Neural progenitor cell (in vitro differentiated cells): ENCODE measurements around the gene SPATC1L.

ENCODE experiments used
- EZH2 ChIP-seq: fragments of 200-600 bp; sonication (generic); IDR thresholded peaks from 2 replicates; pipeline ENCODE4 v1.6.1; 2017; ENCODE audit warnings: antibody characterized with exemption, mild to moderate bottlenecking, moderate library complexity
- TF ChIP-seq, protein P1 (sequence below): fragments of 200-600 bp; sonication (generic); IDR thresholded peaks from 2 replicates; pipeline ENCODE4 v1.5.1; 2017; ENCODE audit warnings: antibody characterized with exemption, mild to moderate bottlenecking

DNA sequence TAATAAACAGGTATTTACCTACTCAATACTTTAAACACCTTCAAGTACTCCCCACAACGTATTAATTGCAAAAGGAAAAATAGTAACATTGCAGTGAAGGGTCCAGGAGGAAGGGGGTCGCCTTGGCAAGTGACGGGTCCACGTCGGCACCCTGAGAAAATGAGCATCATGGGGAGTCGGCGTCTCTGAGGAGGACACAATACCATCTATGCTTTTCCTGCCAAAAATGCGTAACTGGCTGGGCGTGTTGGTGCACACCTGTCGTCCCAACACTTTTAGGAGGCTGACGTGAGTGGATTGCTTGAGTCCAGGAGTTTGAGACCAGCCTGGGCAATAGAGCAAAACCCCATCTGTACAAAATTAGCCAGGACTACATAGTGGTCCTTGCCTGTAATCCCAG, 36.2 kb downstream of the SPATC1L start:
- no peak for TF ChIP-seq EZH2
- TF ChIP-seq, protein P1, sequence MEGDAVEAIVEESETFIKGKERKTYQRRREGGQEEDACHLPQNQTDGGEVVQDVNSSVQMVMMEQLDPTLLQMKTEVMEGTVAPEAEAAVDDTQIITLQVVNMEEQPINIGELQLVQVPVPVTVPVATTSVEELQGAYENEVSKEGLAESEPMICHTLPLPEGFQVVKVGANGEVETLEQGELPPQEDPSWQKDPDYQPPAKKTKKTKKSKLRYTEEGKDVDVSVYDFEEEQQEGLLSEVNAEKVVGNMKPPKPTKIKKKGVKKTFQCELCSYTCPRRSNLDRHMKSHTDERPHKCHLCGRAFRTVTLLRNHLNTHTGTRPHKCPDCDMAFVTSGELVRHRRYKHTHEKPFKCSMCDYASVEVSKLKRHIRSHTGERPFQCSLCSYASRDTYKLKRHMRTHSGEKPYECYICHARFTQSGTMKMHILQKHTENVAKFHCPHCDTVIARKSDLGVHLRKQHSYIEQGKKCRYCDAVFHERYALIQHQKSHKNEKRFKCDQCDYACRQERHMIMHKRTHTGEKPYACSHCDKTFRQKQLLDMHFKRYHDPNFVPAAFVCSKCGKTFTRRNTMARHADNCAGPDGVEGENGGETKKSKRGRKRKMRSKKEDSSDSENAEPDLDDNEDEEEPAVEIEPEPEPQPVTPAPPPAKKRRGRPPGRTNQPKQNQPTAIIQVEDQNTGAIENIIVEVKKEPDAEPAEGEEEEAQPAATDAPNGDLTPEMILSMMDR, result no peak
